ENCODE results near the gene CIB4.

CIB4 gene

DNA sequence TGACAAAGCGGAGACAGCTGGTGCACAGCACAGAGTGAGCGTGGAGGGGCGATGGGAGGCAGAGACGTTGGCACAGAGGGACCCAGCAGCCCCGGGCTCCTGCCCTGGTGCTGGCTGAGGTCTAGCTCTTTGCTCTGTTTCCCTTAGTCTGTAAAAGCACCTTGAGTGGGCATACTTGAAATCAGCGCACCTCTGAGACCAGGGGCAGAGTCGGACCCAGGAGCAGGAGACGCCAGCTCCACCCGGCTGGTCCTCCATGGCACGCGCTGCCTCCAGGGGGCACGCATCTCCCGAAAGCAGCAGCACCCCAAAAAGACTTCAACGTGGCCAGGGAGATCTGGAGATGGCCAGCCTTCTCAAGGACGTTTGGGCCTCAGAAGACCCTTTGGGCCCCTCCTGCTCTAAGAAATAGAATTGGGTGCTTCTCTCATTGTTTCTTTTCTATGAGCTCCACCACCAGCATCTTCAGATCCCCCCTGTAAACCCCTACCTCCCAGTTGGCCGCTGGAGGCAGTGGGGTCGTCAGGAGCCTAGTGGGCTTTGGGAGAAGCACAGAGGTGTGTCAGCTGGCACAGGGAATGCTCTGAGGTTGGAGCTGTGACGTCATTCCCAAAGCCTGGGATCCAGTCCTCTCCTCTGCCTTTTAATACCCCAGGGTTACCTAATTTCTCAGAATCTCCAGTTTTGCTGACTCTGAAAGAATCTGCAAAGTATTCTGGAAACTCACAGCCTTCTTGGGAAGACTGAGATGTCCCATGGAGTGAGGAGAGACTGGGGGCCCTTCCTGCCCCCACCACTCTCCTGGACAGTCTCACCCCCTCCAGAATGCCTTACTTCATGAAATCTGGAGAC is 58.9 kb downstream of the CIB4 start:
- DNase-seq (ENCODE audit: low read depth), result no peak

DNA sequence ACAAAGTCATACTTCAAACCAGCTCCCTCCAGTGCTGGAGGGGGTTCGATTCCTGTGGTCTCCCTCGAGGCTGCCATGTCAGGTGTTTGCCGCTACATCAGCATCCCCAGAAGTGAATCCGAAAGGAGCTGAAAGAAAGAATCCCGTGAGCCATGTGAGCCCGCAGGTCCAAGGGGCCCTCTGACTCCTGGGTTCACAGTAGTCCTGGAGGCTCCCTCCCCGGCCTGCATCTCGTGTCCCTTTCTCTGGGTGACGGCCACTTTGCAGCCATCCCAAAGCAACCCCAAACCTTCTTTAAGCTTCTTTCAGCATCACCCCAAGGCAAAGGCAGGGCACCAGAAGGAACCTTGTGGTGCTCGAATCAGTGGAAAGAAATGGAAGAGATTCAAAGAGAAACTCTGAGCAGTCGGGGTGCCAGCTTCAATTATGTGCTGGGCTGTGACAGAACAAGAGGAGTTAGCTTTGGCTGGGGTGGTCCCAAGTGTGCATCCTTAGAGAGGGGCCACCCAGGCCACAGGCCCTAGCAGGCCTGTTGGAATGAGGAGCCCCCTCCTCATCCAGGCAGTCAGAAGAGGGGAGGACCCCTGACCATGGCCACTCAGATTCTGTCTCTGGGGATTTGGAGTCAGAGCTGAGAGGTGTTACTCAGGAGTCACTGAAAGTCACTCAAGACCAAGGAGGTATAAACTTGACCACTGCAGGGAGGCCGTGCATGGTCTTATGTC is 59.7 kb downstream of the CIB4 start:
- no peak for DNase-seq (ENCODE audit: low read depth)

GRCh38 chr2:26580751-26581150 is 60.4 kb downstream of the CIB4 start:
- no peak for DNase-seq (ENCODE audit: low read depth)

DNA sequence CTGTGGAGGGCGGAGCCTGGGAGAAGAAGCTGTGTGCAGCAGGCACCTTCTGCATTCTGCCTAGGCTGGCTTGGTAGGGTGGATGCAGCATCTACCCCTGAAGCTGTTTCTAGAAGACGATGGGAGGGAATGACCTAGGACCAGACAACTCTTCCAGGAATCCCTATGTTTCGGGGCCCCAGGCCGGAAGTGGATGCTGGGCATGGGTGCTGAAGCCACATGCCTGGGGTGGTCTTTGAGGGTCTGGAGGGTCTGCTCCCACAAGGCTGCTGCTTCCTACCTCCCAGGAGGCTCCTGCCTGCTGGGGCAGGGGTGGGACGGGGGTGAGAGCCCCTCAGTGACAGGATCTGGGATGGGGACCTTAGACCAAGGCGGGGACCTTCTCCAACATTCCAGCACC is 61.0 kb downstream of the CIB4 start:
- DNase-seq (ENCODE audit: low read depth), result no peak

DNA sequence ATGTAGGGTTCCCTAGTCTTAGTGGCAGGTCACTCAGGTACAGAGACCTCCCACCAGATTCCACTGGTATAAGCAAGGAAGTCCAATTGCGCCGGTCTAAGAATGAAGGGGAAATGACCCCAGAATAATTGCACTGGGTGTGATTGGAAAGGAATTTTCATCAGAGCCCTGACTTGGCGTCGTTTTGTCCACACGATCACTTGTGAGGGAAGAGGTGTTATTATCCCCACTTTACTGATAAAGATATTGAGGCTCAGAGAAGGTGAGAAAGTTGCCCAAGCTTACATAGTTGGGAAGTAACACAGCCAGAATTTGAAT is 61.5 kb downstream of the CIB4 start:
- DNase-seq (ENCODE audit: low read depth), result no peak

DNA sequence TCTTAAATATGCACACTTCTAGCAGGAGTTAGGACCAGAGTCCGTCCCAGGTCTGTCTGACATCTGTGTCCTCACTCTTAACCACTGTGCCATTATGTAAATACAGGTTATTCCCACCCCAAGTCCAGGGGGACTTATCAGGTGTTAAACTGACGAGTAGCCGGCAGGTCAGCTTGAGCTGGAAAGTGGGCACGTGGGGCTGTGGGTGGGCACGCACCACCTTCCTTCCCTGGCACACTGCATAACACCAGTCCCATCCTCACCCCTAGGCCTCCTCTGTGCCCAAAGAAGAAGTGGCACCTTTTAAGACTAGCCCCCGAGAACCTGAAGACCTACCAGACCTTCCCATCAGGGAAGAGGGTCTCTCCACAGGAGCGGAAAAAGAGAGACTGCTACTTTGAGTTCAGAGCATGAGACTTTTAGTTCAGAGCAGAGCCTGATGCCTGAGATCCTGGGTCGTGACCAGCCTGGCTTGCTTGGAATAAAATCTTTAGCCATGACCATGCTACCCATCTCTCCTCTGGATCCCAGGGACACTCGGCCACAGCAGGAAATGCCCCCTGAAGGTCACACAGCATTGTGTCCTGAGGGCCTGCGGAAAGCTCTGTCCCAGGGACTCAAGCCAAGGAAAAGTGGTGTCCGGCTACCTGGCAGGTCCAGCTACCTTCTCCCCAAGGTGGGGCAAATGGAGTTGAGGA is 62.0 kb downstream of the CIB4 start:
- no peak for DNase-seq (ENCODE audit: low read depth)

- no peak for DNase-seq (ENCODE audit: low read depth)
Measured at GRCh38 chr2:26578581-26578980, 62.6 kb downstream of the CIB4 start.

DNA sequence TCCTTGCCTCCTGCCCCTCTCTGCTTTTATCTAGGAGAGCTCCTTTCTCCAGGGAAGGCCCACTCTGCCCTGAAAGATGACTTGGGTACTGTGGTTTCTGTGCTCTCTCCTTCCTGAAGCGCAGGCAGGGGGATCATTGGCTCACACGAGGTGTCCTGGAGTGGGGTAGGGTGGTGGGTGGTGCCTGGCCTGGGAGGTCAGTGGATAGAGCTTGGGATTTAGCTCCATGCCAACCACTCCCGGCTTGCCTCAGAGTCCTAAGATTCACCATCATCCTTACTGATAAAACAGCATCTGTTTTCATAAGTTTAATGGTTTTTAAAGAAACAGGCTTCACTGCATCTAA is 63.1 kb downstream of the CIB4 start:
- DNase-seq (ENCODE audit: low read depth), result no peak

DNA sequence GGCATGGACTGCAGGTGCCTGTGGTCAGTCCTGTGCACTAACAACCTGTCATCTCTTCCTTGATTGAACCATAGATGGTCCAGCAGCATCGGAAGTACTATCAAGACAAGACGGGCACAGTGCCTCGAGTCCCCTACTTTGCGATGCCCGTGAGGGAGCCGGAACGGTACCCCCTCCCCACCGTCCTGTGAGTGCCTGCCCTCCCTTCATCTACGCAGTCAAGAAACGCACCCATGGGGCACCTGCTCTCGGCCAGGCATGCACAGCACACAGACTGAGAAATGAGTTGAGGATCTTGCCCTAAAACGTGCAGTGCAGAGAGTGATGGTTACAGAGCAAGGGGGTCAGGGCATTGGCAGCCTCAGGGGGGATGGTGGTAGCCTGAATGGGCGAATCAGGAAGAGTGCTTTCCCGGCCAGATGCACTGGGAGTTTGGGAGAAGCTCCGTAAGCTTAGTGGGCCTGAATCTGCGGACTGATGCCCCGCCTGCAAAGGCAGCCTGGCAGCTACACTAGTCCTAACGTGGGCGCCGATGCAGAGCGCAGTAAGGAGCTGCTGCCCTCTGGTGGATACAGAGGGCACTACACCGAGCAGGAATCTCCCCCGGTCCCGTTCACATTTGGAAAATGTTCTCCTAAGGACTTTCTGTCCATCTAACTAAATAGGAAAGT is 63.6 kb downstream of the CIB4 start:
- no peak for DNase-seq (ENCODE audit: low read depth)

DNA sequence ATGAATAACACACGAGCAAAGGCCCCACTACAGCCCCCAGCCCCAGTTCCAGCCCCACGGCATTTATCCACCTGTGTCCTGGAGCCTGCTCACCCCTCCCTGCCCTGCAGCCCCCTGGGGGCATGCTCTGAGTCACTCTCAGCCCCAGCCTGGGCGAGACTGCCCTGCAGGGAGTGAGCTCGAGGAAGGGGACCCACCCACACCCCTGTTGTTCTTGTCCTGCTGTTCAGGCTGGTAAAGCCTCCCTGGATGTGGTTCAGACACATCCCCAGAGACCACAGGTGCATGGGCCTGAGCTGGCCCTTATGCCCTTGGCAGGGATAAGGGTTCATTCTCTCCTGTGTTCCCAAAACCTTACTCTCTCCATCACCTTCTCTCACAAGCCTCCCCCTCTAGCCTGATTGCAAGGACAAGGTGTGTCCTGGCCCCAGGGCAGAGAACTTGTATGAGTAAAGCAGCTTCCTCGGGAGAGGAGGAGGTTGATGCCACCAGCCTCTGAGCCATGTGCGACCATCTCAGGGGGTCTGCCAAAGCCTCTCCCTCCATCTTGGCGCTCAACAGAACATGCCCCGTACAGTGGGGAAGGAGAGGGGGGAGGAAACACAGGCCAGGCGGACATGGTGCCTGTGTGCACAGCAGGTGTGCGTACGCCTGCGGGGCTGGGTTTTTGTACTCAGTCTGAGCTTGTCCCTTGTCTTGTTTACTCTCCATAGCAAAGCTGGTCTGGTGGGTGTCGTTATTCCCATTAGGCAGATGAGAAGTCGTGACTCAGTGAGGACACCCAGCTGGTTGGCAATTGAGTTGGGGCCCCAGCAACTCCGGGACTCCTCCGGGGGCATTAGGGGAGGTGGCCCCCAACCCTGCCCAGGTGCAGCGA is 64.4 kb downstream of the CIB4 start:
- DNase-seq (ENCODE audit: low read depth), result no peak

GRCh38 chr2:26575836-26576564 is 65.2 kb downstream of the CIB4 start:
- DNase-seq (ENCODE audit: low read depth), result no peak

GRCh38 chr2:26574900-26575560 is 66.1 kb downstream of the CIB4 start:
- DNase-seq (ENCODE audit: low read depth), result no peak

- no peak for DNase-seq (ENCODE audit: low read depth)
Measured at GRCh38 chr2:26574066-26574899, 66.9 kb downstream of the CIB4 start.

DNA sequence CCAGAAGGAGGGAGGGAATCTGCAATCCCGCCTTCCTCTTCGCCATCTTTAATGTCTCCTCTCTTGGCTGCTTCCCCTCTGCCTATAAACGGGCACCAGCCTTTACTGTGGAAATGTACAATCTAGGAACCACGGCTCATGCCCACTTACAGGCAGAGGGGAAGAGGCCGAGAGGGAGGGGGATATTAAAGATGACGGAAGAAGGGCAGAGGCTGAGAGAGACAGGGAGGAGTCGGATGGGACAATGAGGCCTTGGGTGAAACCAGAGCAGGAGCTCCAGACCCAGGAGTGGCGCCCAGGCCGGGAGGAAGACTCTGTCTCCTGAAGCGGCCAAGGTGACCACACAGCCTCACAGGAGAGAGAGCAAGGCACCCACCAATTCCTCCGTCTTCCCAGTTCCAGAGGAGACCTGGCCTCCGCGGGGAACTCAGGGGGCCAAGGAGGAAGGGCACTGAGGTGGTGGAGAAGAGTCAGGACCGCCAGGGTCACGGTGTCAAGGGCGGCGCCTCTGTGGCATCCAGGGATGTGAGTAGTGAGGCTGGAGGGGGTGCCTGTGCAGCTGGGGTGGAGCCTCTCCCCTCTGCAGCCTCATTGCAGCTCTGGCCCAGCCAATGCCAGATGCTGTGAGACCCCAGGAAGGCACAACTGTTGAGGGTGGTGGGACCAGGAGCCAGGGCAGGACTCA is 67.8 kb downstream of the CIB4 start:
- DNase-seq (ENCODE audit: low read depth), result no peak

- no peak for DNase-seq (ENCODE audit: low read depth)
Measured at GRCh38 chr2:26572591-26572990, 68.6 kb downstream of the CIB4 start.

DNA sequence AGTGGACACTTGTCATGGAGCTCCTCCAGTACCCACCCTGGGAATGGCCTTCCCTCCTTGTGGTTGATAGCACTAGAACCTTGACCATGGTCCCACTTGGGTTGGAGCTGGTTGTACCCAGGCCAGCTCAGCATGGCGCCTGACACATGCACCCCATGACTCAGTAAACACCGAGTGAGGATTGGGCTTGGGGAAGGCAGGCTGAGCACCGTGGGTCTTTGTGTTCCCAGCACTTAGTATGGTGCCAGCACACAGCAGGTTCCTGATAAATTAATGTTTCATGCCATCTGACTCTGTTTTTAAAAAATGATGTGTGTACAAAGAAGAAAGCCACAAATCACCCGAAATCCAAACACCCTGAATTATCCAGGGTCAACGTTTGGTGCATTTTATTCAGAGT is 69.8 kb downstream of the CIB4 start:
- DNase-seq (ENCODE audit: low read depth), result no peak

GRCh38 chr2:26570083-26570430 is 71.1 kb downstream of the CIB4 start:
- no peak for DNase-seq (ENCODE audit: low read depth)

- no peak for DNase-seq (ENCODE audit: low read depth)
Measured at GRCh38 chr2:26569216-26570082, 71.7 kb downstream of the CIB4 start.
